Stomach (tissue), 9 donors: Measurements from ENCODE around the gene LY86. TPM values are rescaled to one million over a fixed set of nuclear protein-coding genes. Genes with fewer than 3 reads are reported as not detected.

Experiments used
- DNase-seq, 2 donors: peaks; one replicate each; pipeline versions ENCODE4 v3.0.0 to v3.0.0-alpha.2; 2013 to 2019
- H3K27ac ChIP-seq, 5 donors: fragments of 200-600 bp in 4 of 5; sonication (generic) in 4 of 5; one replicate each; pipeline ENCODE4 v1.5.1; 2013 to 2019; ENCODE audit warnings: mild to moderate bottlenecking in 1 of 5, moderate library complexity in 1 of 5
- H3K27me3 ChIP-seq, 3 donors: fragments of 200-600 bp; sonication (generic); one replicate each; pipeline ENCODE4 v1.5.1; 2017 to 2019; ENCODE audit warnings: mixed run types in 1 of 3
- H3K36me3 ChIP-seq, 4 donors: fragments of 200-600 bp; sonication (generic); 1 replicate in 3 of 4; 2 replicates in 1 of 4; pipeline ENCODE4 v1.5.1; 2016 to 2019
- H3K4me1 ChIP-seq, 4 donors: fragments of 200-600 bp; sonication (generic); one replicate each; pipeline ENCODE4 v1.5.1; 2016 to 2019
- H3K4me3 ChIP-seq, 4 donors: fragments of 200-600 bp; sonication (generic) in 3 of 4; one replicate each; pipeline ENCODE4 v1.5.1; 2016 to 2019; ENCODE audit warnings: mild to moderate bottlenecking in 1 of 4
- H3K9me3 ChIP-seq, 4 donors: fragments of 200-600 bp; sonication (generic); one replicate each; pipeline ENCODE4 v1.5.1; 2016 to 2019
- CTCF ChIP-seq, 7 experiments: fragments of 450-650 bp in 4 of 7; fragments of 200-600 bp in 3 of 7; sonication (generic) in 3 of 7; IDR thresholded peaks; one replicate each; pipeline ENCODE4 v1.5.1; 2016 to 2019; ENCODE audit warnings: antibody characterized with exemption in 7 of 7, control low read depth in 2 of 7, mild to moderate bottlenecking in 1 of 7
- EP300 ChIP-seq: sonication (generic); formaldehyde crosslinking; IDR thresholded peaks from one replicate; pipeline ENCODE4 v1.6.1; 2017; ENCODE audit warnings: antibody characterized with exemption
- POLR2A ChIP-seq, 4 donors: fragments of 450-650 bp; IDR thresholded peaks; one replicate each; pipeline ENCODE4 v1.6.1; 2016; ENCODE audit warnings: antibody characterized with exemption in 4 of 4, control low read depth in 2 of 4, mild to moderate bottlenecking in 1 of 4, moderate library complexity in 1 of 4
- POLR2AphosphoS5 ChIP-seq, 3 donors: sonication (generic); formaldehyde crosslinking; IDR thresholded peaks; one replicate each; pipeline ENCODE4 v1.6.1; 2016; ENCODE audit warnings: antibody characterized with exemption in 3 of 3
- WGBS, 5 donors: extraction: QIAGEN DNeasy Blood & Tissue Kit in 3 of 5; methylation state at CpG; one replicate each; pipeline versions ENCODE4 v1.1.5 to v1.1.7; 2013 to 2018; 5-methylcytosine and 5-hydroxymethylcytosine counted together
- intact Hi-C: fragments of 100-400 bp; cut with DNase I; formaldehyde crosslinking; loops from one replicate; pipeline ENCODE4 v1.15.1; 2023; ENCODE audit warnings: low total_unique reads
- polyA plus RNA-seq, 3 donors: library from polyadenylated mRNA; stranded (reverse); fragments of 200-250 nt; gene quantifications; one replicate each; pipeline ENCODE4 v1.2.3, GENCODE V29; 2013
- total RNA-seq, 5 donors: library from RNA; depleted of rRNA; stranded (reverse); fragments of >200 nt; gene quantifications; one replicate each; pipeline versions ENCODE4 v1.1.0 to v1.2.3, GENCODE V29; 2014 to 2016
- donor health status: healthy with polysubstance abuse.
- donor health status: Bipolar disorder and iron deficiency.
- donor health status: healthy.

LY86 gene
- total and polyA plus RNA-seq, 8 donors = 2.4 to 3.6 (median 2.7) TPM; not detected in 3

GRCh38 chr6:6547110-6547879 is 41.2 kb upstream of the LY86 start:
- Histone ChIP-seq H3K4me1 (peaks cover 13 to 17% (median 14%) of the 10 kb centered on the region in 4 donors), H3K27ac (peak overlapping the region in 1 of 5 donors; percentile 3), H3K27me3 (peaks cover 0 to 66% (median 33%) of the 10 kb centered on the region in 3 donors), H3K9me3 (peaks cover 0 to 4% (median under 1%) of the 10 kb centered on the region in 4 donors), H3K36me3 (no peaks in the 10 kb centered on the region), H3K4me3 (peak overlapping the region; percentile 29 to 45 (median 42))
- TF ChIP-seq POLR2AphosphoS5 (IDR thresholded peaks at IDR 0.05) (peak in 1 of 3 donors; percentile 29), POLR2A (IDR thresholded peaks at IDR 0.05) (no peak), EP300 (no peak), CTCF (IDR thresholded peaks at IDR 0.05) (peak in 6 of 7 experiments; percentile 51 to 91 (median 87))
- intact Hi-C loops = loop anchor here (10.0 kb wide), 2 partner anchors 492 to 1402 kb away; no protein-coding TSS in a partner anchor
- WGBS, 5 donors = 18 to 29% (median 25%) methylated on average over 14 of the region's 14 CpGs
- peak; percentile 85 to 96 for DNase-seq

GRCh38 chr6:6556161-6556737 is 32.3 kb upstream of the LY86 start:
- intact Hi-C loops = no loop called here
- no peaks in the 10 kb centered on the region for H3K9me3 ChIP-seq
- TF ChIP-seq POLR2AphosphoS5 (IDR thresholded peaks at IDR 0.05) (no peak), CTCF (IDR thresholded peaks at IDR 0.05) (no peak), EP300 (no peak), POLR2A (IDR thresholded peaks at IDR 0.05) (no peak)
- H3K36me3 ChIP-seq = no peaks in the 10 kb centered on the region
- H3K4me3 ChIP-seq = no peak overlapping the region
- peaks cover 0 to 6% (median 0%) of the 10 kb centered on the region in 3 donors for H3K27me3 ChIP-seq
- H3K4me1 ChIP-seq = peaks cover 0 to 11% (median 0%) of the 10 kb centered on the region in 4 donors
- no peak overlapping the region for H3K27ac ChIP-seq
- no peak for DNase-seq
- 51 to 79% (median 72%) methylated on average over 7 of the region's 7 CpGs for WGBS, 5 donors

GRCh38 chr6:6556738-6557503 is 31.6 kb upstream of the LY86 start:
- H3K4me3 ChIP-seq = no peak overlapping the region
- peak in 5 of 7 experiments; percentile 30 to 72 (median 59) for TF ChIP-seq CTCF (IDR thresholded peaks at IDR 0.05)
- TF ChIP-seq POLR2A (IDR thresholded peaks at IDR 0.05) = no peak
- H3K9me3 ChIP-seq = no peaks in the 10 kb centered on the region
- peak; percentile 36 to 79 for DNase-seq
- H3K27me3 ChIP-seq = peaks cover 0 to 6% (median 0%) of the 10 kb centered on the region in 3 donors
- H3K36me3 ChIP-seq = no peaks in the 10 kb centered on the region
- peaks cover 0 to 11% (median 0%) of the 10 kb centered on the region in 4 donors for H3K4me1 ChIP-seq
- intact Hi-C loops = no loop called here
- WGBS, 5 donors = 42 to 52% (median 49%) methylated on average over 10 of the region's 10 CpGs
- H3K27ac ChIP-seq = no peak overlapping the region

GRCh38 chr6:6557504-6557839 is 31.0 kb upstream of the LY86 start:
- Histone ChIP-seq H3K27me3 (peaks cover 0 to 6% (median 0%) of the 10 kb centered on the region in 3 donors), H3K4me1 (peaks cover 0 to 11% (median 0%) of the 10 kb centered on the region in 4 donors), H3K4me3 (no peak overlapping the region), H3K9me3 (no peaks in the 10 kb centered on the region), H3K36me3 (no peaks in the 10 kb centered on the region), H3K27ac (no peak overlapping the region)
- WGBS, 5 donors = 79 to 82% (median 79%) methylated on average over 4 of the region's 4 CpGs
- intact Hi-C loops = no loop called here
- DNase-seq = no peak
- no peak for TF ChIP-seq EP300
- TF ChIP-seq POLR2A (IDR thresholded peaks at IDR 0.05) = no peak
